IPS-NIHi7 (cell line): Measurements from ENCODE around the gene COL4A2.

ENCODE experiments used
- DNase-seq: peaks from one replicate; pipeline ENCODE4 v3.0.0; 2012; ENCODE audit warnings: mixed read lengths; ENCODE audit errors: extremely low spot score

COL4A2 gene

GRCh38 chr13:110419381-110419791 lies 112.3 kb downstream of the COL4A2 start:
- DNase-seq: no peak

GRCh38 chr13:110419946-110420345 lies 112.9 kb downstream of the COL4A2 start:
- no peak for DNase-seq

GRCh38 chr13:110420626-110421025 lies 113.5 kb downstream of the COL4A2 start:
- DNase-seq: no peak

GRCh38 chr13:110421061-110421460 lies 114.0 kb downstream of the COL4A2 start:
- DNase-seq: no peak

- DNase-seq: no peak
Observed at GRCh38 chr13:110421696-110422385, 114.8 kb downstream of the COL4A2 start.

GRCh38 chr13:110422913-110423688 lies 116.0 kb downstream of the COL4A2 start:
- DNase-seq: no peak

GRCh38 chr13:110423689-110424302 lies 116.7 kb downstream of the COL4A2 start:
- no peak for DNase-seq

- DNase-seq: no peak
Observed at GRCh38 chr13:110424569-110425443, 117.7 kb downstream of the COL4A2 start.

- no peak for DNase-seq
Observed at GRCh38 chr13:110425444-110425780, 118.3 kb downstream of the COL4A2 start.

GRCh38 chr13:110426735-110427134 lies 119.7 kb downstream of the COL4A2 start:
- no peak for DNase-seq

- DNase-seq: no peak
Observed at GRCh38 chr13:110428313-110428712, 121.2 kb downstream of the COL4A2 start.

- no peak for DNase-seq
Observed at GRCh38 chr13:110430391-110431336, 123.6 kb downstream of the COL4A2 start.

- no peak for DNase-seq
Observed at GRCh38 chr13:110431425-110432294, 124.6 kb downstream of the COL4A2 start.

- no peak for DNase-seq
Observed at GRCh38 chr13:110432522-110432921, 125.4 kb downstream of the COL4A2 start.

GRCh38 chr13:110433014-110433413 lies 125.9 kb downstream of the COL4A2 start:
- DNase-seq: no peak

GRCh38 chr13:110434629-110435028 lies 127.5 kb downstream of the COL4A2 start:
- DNase-seq: no peak

GRCh38 chr13:110435331-110435730 lies 128.2 kb downstream of the COL4A2 start:
- no peak for DNase-seq

GRCh38 chr13:110436276-110436675 lies 129.2 kb downstream of the COL4A2 start:
- no peak for DNase-seq

GRCh38 chr13:110436786-110437370 lies 129.8 kb downstream of the COL4A2 start:
- DNase-seq: no peak
